Colonic mucosa (tissue), 4 donors: ENCODE measurements around the gene NEGR1. TPM values are rescaled to one million over a fixed set of nuclear protein-coding genes. Genes with fewer than 3 reads are reported as not detected.

Source experiments
- DNase-seq: peaks from one replicate; pipeline ENCODE4 v3.0.0-alpha.2; 2020
- H3K27ac ChIP-seq: fragments of 200-600 bp; one replicate; pipeline ENCODE4 v1.8.0; 2021
- H3K27me3 ChIP-seq: fragments of 200-600 bp; one replicate; pipeline ENCODE4 v1.8.0; 2021
- H3K36me3 ChIP-seq: fragments of 200-600 bp; one replicate; pipeline ENCODE4 v1.8.0; 2021
- H3K4me1 ChIP-seq: fragments of 200-600 bp; one replicate; pipeline ENCODE4 v1.8.0; 2021; ENCODE audit warnings: mild to moderate bottlenecking
- H3K4me3 ChIP-seq: fragments of 200-600 bp; one replicate; pipeline ENCODE4 v1.8.0; 2021
- H3K9ac ChIP-seq, 2 donors: one replicate each; pipeline ENCODE4 v1.7.0; 2013; ENCODE audit warnings: control low read depth in 2 of 2, low read depth in 2 of 2, low read length in 2 of 2
- H3K9me3 ChIP-seq: fragments of 200-600 bp; one replicate; pipeline ENCODE4 v1.8.0; 2021
- CTCF ChIP-seq: fragments of 200-600 bp; IDR thresholded peaks from one replicate; pipeline ENCODE4 v1.8.0; 2022; ENCODE audit warnings: antibody characterized with exemption, mild to moderate bottlenecking
- intact Hi-C: fragments of 100-400 bp; cut with DNase I; formaldehyde crosslinking; loops from one replicate; pipeline ENCODE4 v1.14.1; 2022
- total RNA-seq, 2 donors: library from RNA; stranded (reverse); fragmentation: NEBNext Ultra II Directional in 1 of 2; extraction: Animal tissue kit (Norgen Biotek cat#: 25700) in 1 of 2; gene quantifications; one replicate each; pipeline ENCODE4 v1.2.1, GENCODE V29; 2021
- donor health status: healthy.
- donor health status: DM: no; HTN: no; CAD: no.
- donor health status: DM: no; HTN: no; CAD: no.

The NEGR1 gene
- total RNA-seq, 2 donors from 2014 or later: 4.0 to 9.2 TPM

GRCh38 chr1:71586030-71586429, 696.3 kb downstream of the NEGR1 start:
- H3K27ac ChIP-seq: no peak overlapping the region
- intact Hi-C loops: loop anchor here (5.0 kb wide), 1 partner anchor 451 kb away; no protein-coding TSS in a partner anchor
- H3K36me3 ChIP-seq: no peaks in the 10 kb centered on the region
- no peaks in the 10 kb centered on the region for H3K9me3 ChIP-seq
- no peak overlapping the region for H3K9ac ChIP-seq
- no peaks in the 10 kb centered on the region for H3K27me3 ChIP-seq
- no peak overlapping the region for H3K4me3 ChIP-seq
- no peak for TF ChIP-seq CTCF
- DNase-seq: no peak
- no peaks in the 10 kb centered on the region for H3K4me1 ChIP-seq

DNA sequence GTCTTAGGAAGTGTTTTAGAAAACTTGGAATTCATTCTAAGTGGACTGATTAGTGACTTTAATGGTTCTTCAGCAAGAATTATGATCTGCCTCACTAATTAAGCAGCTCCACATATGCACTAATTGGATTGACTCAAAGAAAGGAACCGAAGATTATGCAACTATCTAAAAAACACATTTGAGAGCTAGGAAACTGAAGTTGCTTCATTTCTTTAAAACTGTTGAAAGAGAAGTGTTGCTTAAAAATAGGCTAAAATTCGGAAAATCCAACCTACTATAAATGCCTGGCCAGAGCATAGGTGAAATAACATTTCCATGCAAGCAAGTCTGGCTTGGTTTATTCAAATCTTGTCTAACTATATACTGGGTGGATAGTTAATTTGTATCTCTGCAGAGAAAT, 698.6 kb downstream of the NEGR1 start:
- intact Hi-C loops: no loop called here
- Histone ChIP-seq H3K27me3 (no peaks in the 10 kb centered on the region), H3K4me1 (no peaks in the 10 kb centered on the region), H3K27ac (no peak overlapping the region), H3K36me3 (no peaks in the 10 kb centered on the region), H3K4me3 (no peak overlapping the region), H3K9me3 (no peaks in the 10 kb centered on the region), H3K9ac (no peak overlapping the region)
- TF ChIP-seq CTCF: no peak
- no peak for DNase-seq

- no peak for DNase-seq
- Histone ChIP-seq H3K4me1 (no peaks in the 10 kb centered on the region), H3K9ac (no peak overlapping the region), H3K27me3 (no peaks in the 10 kb centered on the region), H3K4me3 (no peak overlapping the region), H3K27ac (no peak overlapping the region), H3K36me3 (no peaks in the 10 kb centered on the region), H3K9me3 (no peaks in the 10 kb centered on the region)
- no peak for TF ChIP-seq CTCF
- intact Hi-C loops: no loop called here
Observed at GRCh38 chr1:71582673-71583072, 699.7 kb downstream of the NEGR1 start.

- intact Hi-C loops: no loop called here
- no peak for TF ChIP-seq CTCF
- H3K27me3 ChIP-seq: no peaks in the 10 kb centered on the region
Observed at GRCh38 chr1:71577451-71578131, 704.7 kb downstream of the NEGR1 start.

DNA sequence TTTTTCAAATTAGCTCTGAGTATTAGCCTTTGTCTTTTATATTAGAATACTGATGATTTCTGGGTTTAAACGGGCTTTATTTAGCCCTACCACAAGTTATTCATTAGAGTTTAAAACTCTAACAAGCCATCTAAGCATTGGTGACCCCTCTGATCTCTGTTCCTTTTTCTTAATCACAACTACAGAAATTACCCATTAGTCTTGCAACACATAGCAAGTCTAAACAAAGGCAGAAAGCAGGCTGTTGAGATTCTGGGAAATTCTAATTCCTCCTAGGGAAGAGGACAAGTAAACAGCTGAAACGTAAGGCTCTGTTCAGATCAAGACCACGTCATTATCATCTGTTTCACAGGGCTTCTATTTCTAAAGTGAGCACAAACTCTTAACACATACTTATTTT, 710.3 kb downstream of the NEGR1 start:
- Histone ChIP-seq H3K9ac (no peak overlapping the region), H3K36me3 (no peaks in the 10 kb centered on the region), H3K4me3 (no peak overlapping the region), H3K9me3 (no peaks in the 10 kb centered on the region), H3K4me1 (no peaks in the 10 kb centered on the region), H3K27ac (no peak overlapping the region), H3K27me3 (no peaks in the 10 kb centered on the region)
- intact Hi-C loops: no loop called here
- no peak for DNase-seq
- TF ChIP-seq CTCF: no peak

More at GRCh38 chr1:71577451-71578131, 704.7 kb downstream of the NEGR1 start:
- Histone ChIP-seq H3K27ac (no peak overlapping the region), H3K9ac (no peak overlapping the region), H3K9me3 (no peaks in the 10 kb centered on the region), H3K36me3 (no peaks in the 10 kb centered on the region), H3K4me1 (no peaks in the 10 kb centered on the region), H3K4me3 (no peak overlapping the region)
- no peak for DNase-seq
